Measurements from ENCODE around the gene RPS10. TPM values are rescaled to one million over a fixed set of nuclear protein-coding genes. Genes with fewer than 3 reads are reported as not detected.

Gene RPS10
- total RNA-seq (2022; extraction: Qiagen RNA extraction; ENCODE audit: low read depth), result 2,057 to 2,243 TPM (median 2,160 TPM) in 5 replicates

GRCh38 chr6:34425498-34426410 lies at the start of gene RPS10:
Gene RPS10, minus strand, starts transcription at chr6:34426069. Its CDS starts 848 bp downstream, at chr6:34425221.

GRCh38 chr6:34465531-34466241 lies 39.8 kb upstream of the RPS10 start, which contains the start of gene PACSIN1:
Gene PACSIN1, plus strand, starts transcription at chr6:34466076. Its CDS starts 60,230 bp downstream, at chr6:34526306.

GRCh38 chr6:34392497-34393190 lies 33.2 kb downstream of the RPS10 start, which contains the start of gene NUDT3:
Gene NUDT3, minus strand, starts transcription at chr6:34392669. Its CDS starts 307 bp downstream, at chr6:34392362.

Other genes starting within 250 kb of the RPS10 start
- gene HMGA1, start 189.2 kb downstream of the RPS10 start, total RNA-seq (2022; extraction: Qiagen RNA extraction; ENCODE audit: low read depth), result 526 to 737 TPM (median 679 TPM) in 5 replicates
- 19.9 to 34.2 TPM (median 31.6 TPM) in 5 replicates for gene SMIM29, start 177.1 kb downstream of the RPS10 start, total RNA-seq (2022; extraction: Qiagen RNA extraction; ENCODE audit: low read depth)
- 5.6 to 8.4 TPM (median 6.1 TPM) in 5 replicates for gene NUDT3, start 33.4 kb downstream of the RPS10 start, total RNA-seq (2022; extraction: Qiagen RNA extraction; ENCODE audit: low read depth)
- gene PACSIN1, start 40.0 kb upstream of the RPS10 start, total RNA-seq (2022; extraction: Qiagen RNA extraction; ENCODE audit: low read depth), result 0.04 to 0.05 TPM (median 0.05 TPM) in 3 of 5 replicates, not detected in the others
- gene SPDEF, start 130.3 kb upstream of the RPS10 start, total RNA-seq (2022; extraction: Qiagen RNA extraction; ENCODE audit: low read depth), result 1.7 to 3.0 TPM (median 2.6 TPM) in 5 replicates

Data from A549 treated with CpdA at 1 μM for 4 hours (cell line).